ENCODE results near the gene SHE.

DNA sequence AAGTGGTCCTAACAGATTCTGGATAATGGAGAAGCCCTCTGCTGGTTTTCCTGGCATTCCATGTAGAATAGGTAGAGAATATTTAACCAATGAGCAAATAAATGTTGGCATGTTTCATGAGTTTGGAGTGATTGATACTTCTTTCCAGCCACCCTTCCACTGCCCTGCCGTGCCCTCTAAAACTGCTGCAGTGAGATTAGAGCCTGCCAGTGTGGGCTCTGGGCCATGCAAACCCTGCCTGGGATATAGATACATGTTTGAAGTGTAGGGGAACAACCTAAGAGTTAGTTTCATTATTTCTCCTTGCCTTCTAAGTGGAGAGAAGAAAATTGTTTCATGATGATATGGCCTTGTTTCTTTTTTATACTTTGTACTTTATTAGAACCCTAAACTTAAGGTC lies 45.8 kb upstream of the SHE start:
- TF ChIP-seq, protein P1, sequence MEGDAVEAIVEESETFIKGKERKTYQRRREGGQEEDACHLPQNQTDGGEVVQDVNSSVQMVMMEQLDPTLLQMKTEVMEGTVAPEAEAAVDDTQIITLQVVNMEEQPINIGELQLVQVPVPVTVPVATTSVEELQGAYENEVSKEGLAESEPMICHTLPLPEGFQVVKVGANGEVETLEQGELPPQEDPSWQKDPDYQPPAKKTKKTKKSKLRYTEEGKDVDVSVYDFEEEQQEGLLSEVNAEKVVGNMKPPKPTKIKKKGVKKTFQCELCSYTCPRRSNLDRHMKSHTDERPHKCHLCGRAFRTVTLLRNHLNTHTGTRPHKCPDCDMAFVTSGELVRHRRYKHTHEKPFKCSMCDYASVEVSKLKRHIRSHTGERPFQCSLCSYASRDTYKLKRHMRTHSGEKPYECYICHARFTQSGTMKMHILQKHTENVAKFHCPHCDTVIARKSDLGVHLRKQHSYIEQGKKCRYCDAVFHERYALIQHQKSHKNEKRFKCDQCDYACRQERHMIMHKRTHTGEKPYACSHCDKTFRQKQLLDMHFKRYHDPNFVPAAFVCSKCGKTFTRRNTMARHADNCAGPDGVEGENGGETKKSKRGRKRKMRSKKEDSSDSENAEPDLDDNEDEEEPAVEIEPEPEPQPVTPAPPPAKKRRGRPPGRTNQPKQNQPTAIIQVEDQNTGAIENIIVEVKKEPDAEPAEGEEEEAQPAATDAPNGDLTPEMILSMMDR (IDR thresholded peaks at IDR 0.05), result no peak
- TF ChIP-seq POLR2A (IDR thresholded peaks at IDR 0.05), result no peak

Data from body of pancreas (tissue), 4 donors.